Esophagus squamous epithelium (tissue), 5 donors: ENCODE measurements around the gene MICAL3. TPM values are rescaled to one million over a fixed set of nuclear protein-coding genes. Genes with fewer than 3 reads are reported as not detected.

Experiments used
- DNase-seq: peaks from one replicate; lab custom pipeline; 2025; lab: John Stamatoyannopoulos, UW
- H3K27ac ChIP-seq, 4 donors: fragments of 200-600 bp; sonication (generic); one replicate each; pipeline ENCODE4 v1.5.1; 2016 to 2019; ENCODE audit warnings: mild to moderate bottlenecking in 1 of 4
- H3K27me3 ChIP-seq, 4 donors: fragments of 200-600 bp; sonication (generic); 1 replicate in 3 of 4; 2 replicates in 1 of 4; pipeline versions ENCODE4 v1.5.1 to v1.6.0; 2017 to 2021; ENCODE audit warnings: antibody characterized with exemption in 1 of 4
- H3K36me3 ChIP-seq, 3 donors: fragments of 200-600 bp; sonication (generic); one replicate each; pipeline ENCODE4 v1.5.1; 2016 to 2019
- H3K4me1 ChIP-seq, 3 donors: fragments of 200-600 bp; sonication (generic); one replicate each; pipeline ENCODE4 v1.5.1; 2017 to 2019
- H3K4me3 ChIP-seq, 4 donors: fragments of 200-600 bp; sonication (generic); 1 replicate in 3 of 4; 2 replicates in 1 of 4; pipeline ENCODE4 v1.5.1; 2016 to 2019; ENCODE audit warnings: mild to moderate bottlenecking in 2 of 4, moderate library complexity in 1 of 4
- H3K9me3 ChIP-seq, 3 donors: fragments of 200-600 bp; sonication (generic); one replicate each; pipeline ENCODE4 v1.5.1; 2016 to 2019
- POLR2A ChIP-seq, 4 donors: fragments of 450-650 bp; IDR thresholded peaks; one replicate each; pipeline ENCODE4 v1.6.1; 2017; ENCODE audit warnings: antibody characterized with exemption in 4 of 4, mild to moderate bottlenecking in 4 of 4, moderate library complexity in 3 of 4
- WGBS, 2 donors: methylation state at CpG; one replicate each; pipeline ENCODE4 v1.1.5; 2018; 5-methylcytosine and 5-hydroxymethylcytosine counted together
- intact Hi-C: fragments of 100-400 bp; cut with DNase I; formaldehyde crosslinking; loops from one replicate; pipeline ENCODE4 v1.15.0; 2022
- total RNA-seq, 4 donors: library from RNA; depleted of rRNA; stranded (reverse); fragments of >200 nt; gene quantifications; one replicate each; pipeline ENCODE4 v1.1.0, GENCODE V29; 2016
- TF ChIP-seq, protein P1 (sequence below), 6 experiments: fragments of 450-650 bp in 4 of 6; fragments of 200-600 bp in 2 of 6; sonication (generic) in 2 of 6; IDR thresholded peaks; one replicate each; pipeline ENCODE4 v1.5.1; 2016 to 2019; ENCODE audit warnings: antibody characterized with exemption in 6 of 6, mild to moderate bottlenecking in 4 of 6, moderate library complexity in 4 of 6
- donor health status: DM: yes; HTN: yes; CAD: no.

The MICAL3 gene
- total RNA-seq, 4 donors from 2014 or later = 11.2 to 30.9 (median 15.9) TPM

DNA sequence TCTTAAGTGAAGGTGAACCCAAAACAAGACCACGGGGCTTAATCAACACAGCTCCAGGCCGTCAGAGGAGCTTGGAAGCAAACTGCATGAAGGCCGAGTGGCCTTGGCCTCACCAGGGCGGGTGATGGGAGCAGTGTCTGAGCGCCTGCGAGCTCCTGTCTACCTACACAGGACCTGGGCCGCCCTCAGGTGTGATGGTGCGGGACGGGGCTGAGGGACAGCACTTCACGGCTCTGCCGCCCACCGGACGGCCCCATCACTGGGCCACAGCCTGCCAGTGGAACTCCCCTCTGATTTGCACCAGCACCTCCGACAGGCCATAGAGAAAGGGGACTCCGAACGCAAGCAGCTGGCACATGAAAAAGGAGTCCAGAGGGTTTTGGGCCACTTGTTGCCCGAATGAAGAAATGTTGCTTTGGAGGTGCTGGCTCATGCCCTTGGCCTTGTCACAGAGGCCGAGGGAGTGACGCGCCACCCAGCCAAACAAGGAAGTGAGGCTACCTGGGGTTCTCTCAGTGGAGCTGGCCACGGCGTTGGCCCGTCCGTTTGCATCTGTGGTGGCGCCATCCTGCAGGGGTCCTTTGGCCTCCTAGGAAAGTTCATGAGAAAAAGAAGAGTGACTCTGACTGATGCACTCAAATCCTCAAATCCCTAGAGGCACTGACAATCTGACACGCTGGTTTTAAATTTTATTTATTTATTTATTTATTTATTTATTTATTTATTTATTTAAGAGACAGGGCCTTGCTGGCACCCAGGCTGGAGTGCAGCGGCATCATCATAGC lies 159.8 kb downstream of the MICAL3 start:
- TF ChIP-seq, protein P1, sequence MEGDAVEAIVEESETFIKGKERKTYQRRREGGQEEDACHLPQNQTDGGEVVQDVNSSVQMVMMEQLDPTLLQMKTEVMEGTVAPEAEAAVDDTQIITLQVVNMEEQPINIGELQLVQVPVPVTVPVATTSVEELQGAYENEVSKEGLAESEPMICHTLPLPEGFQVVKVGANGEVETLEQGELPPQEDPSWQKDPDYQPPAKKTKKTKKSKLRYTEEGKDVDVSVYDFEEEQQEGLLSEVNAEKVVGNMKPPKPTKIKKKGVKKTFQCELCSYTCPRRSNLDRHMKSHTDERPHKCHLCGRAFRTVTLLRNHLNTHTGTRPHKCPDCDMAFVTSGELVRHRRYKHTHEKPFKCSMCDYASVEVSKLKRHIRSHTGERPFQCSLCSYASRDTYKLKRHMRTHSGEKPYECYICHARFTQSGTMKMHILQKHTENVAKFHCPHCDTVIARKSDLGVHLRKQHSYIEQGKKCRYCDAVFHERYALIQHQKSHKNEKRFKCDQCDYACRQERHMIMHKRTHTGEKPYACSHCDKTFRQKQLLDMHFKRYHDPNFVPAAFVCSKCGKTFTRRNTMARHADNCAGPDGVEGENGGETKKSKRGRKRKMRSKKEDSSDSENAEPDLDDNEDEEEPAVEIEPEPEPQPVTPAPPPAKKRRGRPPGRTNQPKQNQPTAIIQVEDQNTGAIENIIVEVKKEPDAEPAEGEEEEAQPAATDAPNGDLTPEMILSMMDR (IDR thresholded peaks at IDR 0.05) = no peak
- no peak for TF ChIP-seq POLR2A (IDR thresholded peaks at IDR 0.05)
- DNase-seq = no peak
- no peak overlapping the region for H3K27ac ChIP-seq
- intact Hi-C loops = no loop called here
- H3K27me3 ChIP-seq = no peaks in the 10 kb centered on the region
- peaks cover 6 to 77% (median 20%) of the 10 kb centered on the region in 3 donors for H3K36me3 ChIP-seq
- H3K4me3 ChIP-seq = no peak overlapping the region
- WGBS, 2 donors = 91 to 94% methylated on average over 13 to 15 of the region's 27 CpGs
- peaks cover 0 to 22% (median 8%) of the 10 kb centered on the region in 3 donors for H3K4me1 ChIP-seq
- H3K9me3 ChIP-seq = no peaks in the 10 kb centered on the region

DNA sequence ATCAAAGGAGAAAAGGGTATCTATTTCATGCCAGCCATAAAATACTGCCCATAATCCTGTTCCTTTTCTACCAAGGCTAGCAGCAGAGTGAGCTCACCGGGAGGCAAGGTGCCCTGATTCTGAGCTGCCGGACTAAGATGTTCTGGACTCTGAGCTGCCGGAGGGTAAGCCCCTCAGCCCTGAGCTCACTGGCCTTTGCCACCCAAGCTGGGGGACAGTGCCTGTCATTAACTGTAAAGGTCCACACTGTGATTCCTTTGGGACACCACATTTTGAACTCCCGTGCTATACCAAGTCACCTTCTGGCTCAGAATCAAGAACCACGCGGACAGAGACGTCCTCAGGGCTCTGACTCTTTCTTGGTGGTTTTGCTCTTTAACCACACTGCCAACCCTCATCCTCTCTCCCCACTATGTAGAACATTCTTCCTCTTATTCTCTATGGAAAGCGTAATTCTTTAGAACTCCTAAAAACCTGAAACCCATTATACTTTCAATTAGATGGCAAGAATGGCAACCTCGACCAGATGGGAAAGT lies 161.6 kb downstream of the MICAL3 start:
- Histone ChIP-seq H3K4me3 (no peak overlapping the region), H3K9me3 (no peaks in the 10 kb centered on the region), H3K27me3 (no peaks in the 10 kb centered on the region), H3K4me1 (peaks cover 4 to 36% (median 26%) of the 10 kb centered on the region in 3 donors), H3K36me3 (peaks cover 6 to 59% (median 13%) of the 10 kb centered on the region in 3 donors), H3K27ac (no peak overlapping the region)
- DNase-seq = no peak
- 67 to 68% methylated on average over 8 to 9 of the region's 9 CpGs for WGBS, 2 donors
- TF ChIP-seq, protein P1 (IDR thresholded peaks at IDR 0.05) = no peak
- TF ChIP-seq POLR2A (IDR thresholded peaks at IDR 0.05) = no peak
- intact Hi-C loops = no loop called here

DNA sequence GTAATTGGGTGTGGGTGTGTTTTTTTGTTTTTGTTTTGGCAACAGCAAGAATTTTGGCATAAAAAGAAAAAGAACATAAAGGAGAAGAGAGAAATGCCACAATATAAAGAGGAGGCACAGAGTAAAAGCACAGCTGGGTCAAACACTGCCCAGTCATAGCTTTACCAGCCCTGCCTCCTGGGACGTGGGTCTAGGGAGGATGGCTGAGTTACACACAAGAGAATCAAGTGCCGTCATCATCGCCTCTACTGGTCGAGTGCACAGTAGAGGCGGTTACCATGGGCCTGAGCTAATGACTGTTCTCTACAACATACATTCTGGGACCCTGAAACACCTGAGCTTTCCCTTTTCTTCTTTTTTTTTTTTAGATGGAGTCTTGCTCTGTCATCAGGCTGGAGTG lies 162.5 kb downstream of the MICAL3 start:
- no peaks in the 10 kb centered on the region for H3K27me3 ChIP-seq
- peaks cover 6 to 38% (median 27%) of the 10 kb centered on the region in 3 donors for H3K4me1 ChIP-seq
- H3K36me3 ChIP-seq = peaks cover 6 to 59% (median 13%) of the 10 kb centered on the region in 3 donors
- intact Hi-C loops = no loop called here
- TF ChIP-seq, protein P1 (IDR thresholded peaks at IDR 0.05) = no peak
- H3K27ac ChIP-seq = peak overlapping the region in 2 of 4 donors; percentile 69 to 75
- H3K4me3 ChIP-seq = no peak overlapping the region
- no peaks in the 10 kb centered on the region for H3K9me3 ChIP-seq
- 85 to 87% methylated on average over 5 of the region's 5 CpGs for WGBS, 2 donors
- DNase-seq = no peak

DNA sequence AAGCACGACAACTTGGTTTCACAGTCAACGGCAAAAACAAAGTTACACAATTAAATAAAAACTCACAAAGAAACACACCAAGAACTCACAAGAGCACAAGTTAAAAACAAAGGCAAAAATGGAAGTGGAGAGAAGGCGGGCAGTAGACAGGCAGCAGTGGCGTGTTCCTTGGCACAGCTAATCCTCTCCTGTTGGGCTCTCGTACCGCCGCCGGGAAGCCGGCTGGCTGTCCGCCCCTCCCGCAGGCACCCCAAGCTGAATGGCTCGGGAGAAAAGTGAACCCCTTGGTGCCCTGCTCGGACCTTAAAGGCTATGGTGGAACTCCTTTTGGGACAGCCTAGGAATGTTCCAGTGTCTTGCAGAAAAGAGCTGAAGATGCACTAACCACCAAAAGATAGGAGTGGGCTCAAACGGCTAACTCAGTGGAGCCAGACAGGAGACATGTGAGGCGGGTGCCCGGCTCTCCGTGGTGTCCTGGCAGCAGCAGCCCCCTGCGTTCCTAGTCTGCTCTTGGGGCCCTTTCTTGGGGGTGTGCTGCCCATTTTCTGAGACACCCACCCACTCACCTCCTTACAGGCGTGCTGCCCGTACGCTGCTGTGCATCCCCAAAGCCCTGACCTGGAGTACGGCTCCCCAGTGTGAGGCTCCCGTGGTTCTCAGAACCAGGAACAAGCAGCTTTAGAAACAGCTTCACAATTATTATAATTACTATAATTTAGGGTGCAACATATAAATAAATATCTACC lies 164.0 kb downstream of the MICAL3 start:
- H3K4me3 ChIP-seq = no peak overlapping the region
- peaks cover 6 to 45% (median 27%) of the 10 kb centered on the region in 3 donors for H3K4me1 ChIP-seq
- H3K9me3 ChIP-seq = no peaks in the 10 kb centered on the region
- WGBS, 2 donors = 79 to 92% methylated on average over 9 to 21 of the region's 23 CpGs
- intact Hi-C loops = no loop called here
- peak overlapping the region; percentile 40 to 75 (median 70) for H3K27ac ChIP-seq
- H3K27me3 ChIP-seq = no peaks in the 10 kb centered on the region
- TF ChIP-seq, protein P1 (IDR thresholded peaks at IDR 0.05) = no peak
- no peak for TF ChIP-seq POLR2A (IDR thresholded peaks at IDR 0.05)
- H3K36me3 ChIP-seq = peaks cover 6 to 54% (median 11%) of the 10 kb centered on the region in 3 donors
- DNase-seq = no peak
